ENCODE measurements around the gene ITSN2. TPM values are rescaled to one million over a fixed set of nuclear protein-coding genes. Genes with fewer than 3 reads are reported as not detected.

The ITSN2 gene
- total RNA-seq, 4 donors from 2014 or later: 44.3 to 73.3 (median 52.8) TPM

- no peak for TF ChIP-seq CTCF (IDR thresholded peaks at IDR 0.05)
- no peak for ATAC-seq (ENCODE audit: low FRiP score)
Observed at GRCh38 chr2:24237313-24237712, 123.0 kb downstream of the ITSN2 start.

GRCh38 chr2:24233321-24233720 lies 127.0 kb downstream of the ITSN2 start:
- no peak for ATAC-seq (ENCODE audit: low FRiP score)
- no peak for TF ChIP-seq CTCF (IDR thresholded peaks at IDR 0.05)
- no peak for DNase-seq (ENCODE audit: low spot score)

More at GRCh38 chr2:24237313-24237712, 123.0 kb downstream of the ITSN2 start:
- no peak for DNase-seq (ENCODE audit: low spot score)

GRCh38 chr2:24231461-24231881 lies 128.9 kb downstream of the ITSN2 start:
- no peak for DNase-seq (ENCODE audit: low spot score)
- TF ChIP-seq CTCF (IDR thresholded peaks at IDR 0.05): no peak
- ATAC-seq (ENCODE audit: low FRiP score): no peak

- no peak for TF ChIP-seq CTCF (IDR thresholded peaks at IDR 0.05)
- ATAC-seq (ENCODE audit: low FRiP score): no peak
Observed at GRCh38 chr2:24228470-24228869, 131.9 kb downstream of the ITSN2 start.

GRCh38 chr2:24225499-24226242 lies 134.7 kb downstream of the ITSN2 start:
- DNase-seq (ENCODE audit: low spot score) (no peak), ATAC-seq (ENCODE audit: low FRiP score) (no peak)
- TF ChIP-seq CTCF (IDR thresholded peaks at IDR 0.05): no peak

More at GRCh38 chr2:24228470-24228869, 131.9 kb downstream of the ITSN2 start:
- DNase-seq (ENCODE audit: low spot score): no peak

GRCh38 chr2:24222946-24223345 lies 137.4 kb downstream of the ITSN2 start:
- no peak for TF ChIP-seq CTCF (IDR thresholded peaks at IDR 0.05)
- ATAC-seq (ENCODE audit: low FRiP score): no peak
- no peak for DNase-seq (ENCODE audit: low spot score)
